Glutamatergic neuron (in vitro differentiated cells): ENCODE measurements around the gene SNCB. TPM values are rescaled to one million over a fixed set of nuclear protein-coding genes. Genes with fewer than 3 reads are reported as not detected.

Experiments
- DNase-seq: peaks from one replicate; pipeline ENCODE4 v3.0.0; 2022
- H3K27ac Mint-ChIP-seq: one replicate; pipeline ENCODE4 v1.8.0; 2020; ENCODE audit warnings: mild to moderate bottlenecking, mixed read lengths, inconsistent platforms; ENCODE audit not compliant: unreplicated experiment
- H3K27me3 Mint-ChIP-seq: one replicate; pipeline ENCODE4 v1.8.0; 2020; ENCODE audit warnings: mild to moderate bottlenecking, moderate library complexity, mixed read lengths, inconsistent platforms; ENCODE audit not compliant: unreplicated experiment
- H3K36me3 Mint-ChIP-seq: one replicate; pipeline ENCODE4 v1.8.0; 2020; ENCODE audit warnings: mild to moderate bottlenecking, mixed read lengths, inconsistent platforms; ENCODE audit not compliant: unreplicated experiment
- H3K4me1 Mint-ChIP-seq: one replicate; pipeline ENCODE4 v1.8.0; 2020; ENCODE audit warnings: mild to moderate bottlenecking, low read depth, mixed read lengths, inconsistent platforms; ENCODE audit not compliant: unreplicated experiment
- H3K4me3 Mint-ChIP-seq: one replicate; pipeline ENCODE4 v1.8.0; 2020; ENCODE audit warnings: mild to moderate bottlenecking, mixed read lengths, inconsistent platforms; ENCODE audit not compliant: unreplicated experiment
- H3K9me3 Mint-ChIP-seq: one replicate; pipeline ENCODE4 v1.8.0; 2020; ENCODE audit warnings: mild to moderate bottlenecking, moderate library complexity, mixed read lengths, inconsistent platforms; ENCODE audit not compliant: unreplicated experiment
- CTCF ChIP-seq: fragments of 200-600 bp; sonication (generic); IDR thresholded peaks from one replicate; pipeline ENCODE4 v1.5.0; 2021; ENCODE audit not compliant: partially characterized antibody, unreplicated experiment
- total RNA-seq: library from RNA; stranded (reverse); fragmentation: NEBNext Ultra II Directional; extraction: Animal tissue kit (Norgen Biotek cat#: 25700); gene quantifications from one replicate; pipeline ENCODE4 v1.2.1, GENCODE V29; 2021; ENCODE audit not compliant: unreplicated experiment

Gene SNCB
- total RNA-seq, 1 donor from 2014 or later: 3.7 TPM

DNA sequence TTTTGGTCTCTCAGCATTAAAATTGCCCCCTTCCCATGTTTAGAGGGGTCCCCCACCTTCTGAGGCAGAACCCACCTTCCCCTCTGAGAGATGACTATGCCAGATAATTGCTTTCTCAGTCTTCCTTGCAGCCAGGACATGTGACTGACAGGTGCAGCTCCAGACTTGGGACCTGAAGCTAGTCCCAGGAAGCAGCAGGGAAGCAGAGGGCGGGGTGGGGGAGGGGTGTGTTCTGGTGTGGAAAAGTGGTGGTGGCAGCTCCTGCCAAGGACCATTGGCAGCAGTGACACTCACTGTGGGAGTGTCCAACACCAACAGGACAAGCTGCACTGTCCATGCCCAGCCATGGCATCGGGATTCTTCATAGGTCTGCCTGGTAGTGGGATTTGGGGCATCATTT lies 2.4 kb upstream of the SNCB start:
- no peak for TF ChIP-seq CTCF
- DNase-seq: no peak

DNA sequence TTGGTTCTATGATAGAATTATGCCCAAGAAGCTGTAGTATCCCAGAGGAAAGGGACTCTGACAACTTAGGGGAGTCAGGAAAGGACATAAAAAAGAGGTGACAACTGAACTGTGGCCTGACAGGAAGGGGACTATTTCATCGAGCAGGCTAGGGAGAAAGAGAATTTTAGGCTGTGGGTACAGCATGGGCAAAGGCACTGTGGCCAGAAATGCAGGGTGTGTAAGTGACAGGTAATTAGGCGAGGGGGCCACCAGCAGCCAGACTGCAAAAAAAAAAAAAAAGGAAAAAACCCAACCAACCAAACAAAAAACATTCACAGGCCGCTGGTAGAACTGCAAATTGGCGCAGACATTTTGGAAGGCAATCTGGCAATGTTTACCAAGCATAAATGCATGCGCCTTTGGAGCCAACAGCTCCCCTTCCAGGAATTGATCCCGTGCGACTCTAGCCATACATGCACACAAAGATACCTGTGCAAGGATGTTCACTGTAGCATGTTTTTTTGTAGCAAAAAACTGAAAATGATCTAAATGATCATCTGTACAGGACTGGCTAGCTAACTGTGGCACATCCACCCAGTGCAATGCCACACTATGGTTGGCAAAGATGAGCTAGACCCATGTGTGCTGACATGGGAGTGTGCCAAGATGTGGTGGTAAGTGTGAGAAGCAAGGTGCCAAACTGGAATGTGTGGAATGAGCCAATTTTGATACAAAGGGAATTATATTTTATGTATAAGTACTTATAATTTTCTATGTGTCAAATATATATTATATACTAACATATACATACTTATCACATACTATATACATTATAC lies 1.3 kb upstream of the SNCB start:
- no peak for TF ChIP-seq CTCF
- H3K27ac Mint-ChIP-seq: no peak overlapping the region

More for the DNA sequence above, 2.4 kb upstream of the SNCB start:
- peaks cover 14% of the 10 kb centered on the region for H3K4me1 Mint-ChIP-seq
- H3K27ac Mint-ChIP-seq: no peak overlapping the region
- H3K27me3 Mint-ChIP-seq: peaks cover 22% of the 10 kb centered on the region
- peaks cover 4% of the 10 kb centered on the region for H3K36me3 Mint-ChIP-seq
- H3K9me3 Mint-ChIP-seq: peaks cover 10% of the 10 kb centered on the region
- H3K4me3 Mint-ChIP-seq: no peak overlapping the region

DNA sequence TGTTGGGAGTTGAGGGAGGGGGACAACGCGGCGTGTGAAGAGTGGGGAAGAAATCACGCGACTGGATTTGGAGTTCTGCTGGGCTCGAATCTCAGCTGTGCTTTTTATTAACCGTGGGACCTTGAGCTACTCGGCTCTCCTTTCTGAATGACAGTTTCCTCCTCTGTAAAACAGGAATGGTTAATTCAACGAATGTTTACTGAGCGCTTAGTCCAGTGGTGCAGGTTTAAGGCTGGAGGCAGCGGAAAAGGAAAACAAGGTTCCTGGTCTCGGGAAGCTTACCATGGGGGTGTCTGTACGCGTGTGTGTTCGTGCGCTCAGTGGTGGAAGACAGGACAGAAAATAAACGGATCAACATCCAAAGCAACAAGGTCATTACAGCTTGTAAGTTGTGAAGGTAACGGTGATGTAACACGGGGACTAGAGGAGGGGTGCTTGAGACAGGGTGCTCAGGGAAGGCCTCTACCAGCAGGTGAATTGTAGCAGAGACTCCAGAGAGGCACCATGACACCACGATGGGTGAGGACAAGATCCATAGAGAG lies 418 bp upstream of the SNCB start:
- H3K4me3 Mint-ChIP-seq: peak overlapping the region; percentile 84
- no peak for DNase-seq
- peak overlapping the region; percentile 13 for H3K27ac Mint-ChIP-seq
- H3K9me3 Mint-ChIP-seq: peaks cover 11% of the 10 kb centered on the region
- no peak for TF ChIP-seq CTCF
- peaks cover 27% of the 10 kb centered on the region for H3K27me3 Mint-ChIP-seq
- peaks cover 19% of the 10 kb centered on the region for H3K4me1 Mint-ChIP-seq
- H3K36me3 Mint-ChIP-seq: no peaks in the 10 kb centered on the region

More for the DNA sequence above, 1.3 kb upstream of the SNCB start:
- Mint-ChIP-seq H3K36me3 (peaks cover 4% of the 10 kb centered on the region), H3K4me3 (no peak overlapping the region), H3K27me3 (peaks cover 24% of the 10 kb centered on the region), H3K4me1 (peaks cover 16% of the 10 kb centered on the region), H3K9me3 (peaks cover 11% of the 10 kb centered on the region)
- DNase-seq: no peak

DNA sequence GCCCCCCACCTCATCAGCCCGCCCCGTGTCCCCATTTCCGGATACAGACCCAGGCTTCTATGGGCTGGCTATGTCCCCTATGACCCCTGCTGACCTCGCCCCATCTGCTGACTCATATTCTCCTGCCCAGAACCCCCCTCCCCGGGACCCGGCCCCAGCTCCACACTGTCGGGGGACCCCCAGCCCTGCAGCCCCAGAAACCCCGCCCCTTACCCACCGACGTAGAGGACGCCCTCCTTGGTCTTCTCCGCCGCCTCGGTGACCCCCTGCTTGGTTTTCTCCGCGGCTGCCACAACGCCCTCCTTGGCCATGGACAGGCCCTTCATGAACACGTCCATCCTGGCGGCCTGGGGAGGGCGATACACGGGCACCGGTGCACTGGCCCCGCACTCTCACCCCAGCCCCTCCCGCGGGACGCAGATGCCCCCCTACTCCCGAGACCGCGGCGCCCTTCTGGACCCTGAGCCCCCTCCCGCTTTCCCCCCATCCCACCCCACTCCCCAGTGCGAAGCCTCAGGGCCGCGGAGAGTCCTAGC lies 949 bp downstream of the SNCB start:
- H3K27ac Mint-ChIP-seq: no peak overlapping the region
- H3K4me3 Mint-ChIP-seq: peak overlapping the region; percentile 64
- H3K27me3 Mint-ChIP-seq: peaks cover 26% of the 10 kb centered on the region
- H3K4me1 Mint-ChIP-seq: peaks cover 19% of the 10 kb centered on the region
- TF ChIP-seq CTCF: no peak
- H3K9me3 Mint-ChIP-seq: peaks cover 9% of the 10 kb centered on the region
- no peaks in the 10 kb centered on the region for H3K36me3 Mint-ChIP-seq
- DNase-seq: no peak
